OCI-LY7 (cell line): ENCODE data around the gene ETFBKMT.

Experiments
- EZH2phosphoT487 ChIP-seq: fragments of 200-600 bp; sonication (generic); IDR thresholded peaks from 2 replicates; pipeline ENCODE4 v1.6.1; 2018; ENCODE audit warnings: low read depth, borderline replicate concordance, mild to moderate bottlenecking, mixed run types, antibody characterized with exemption, low read length, moderate library complexity, mixed read lengths
- TF ChIP-seq, protein P1 (sequence below): fragments of 200-600 bp; sonication (generic); conservative IDR thresholded peaks from 2 replicates; pipeline ENCODE4 v1.5.1; 2014; ENCODE audit warnings: mild to moderate bottlenecking, antibody characterized with exemption, low read length, moderate library complexity, mixed read lengths

GRCh38 chr12:31651893-31652521 lies 7.5 kb upstream of the ETFBKMT start:
- TF ChIP-seq, protein P1, sequence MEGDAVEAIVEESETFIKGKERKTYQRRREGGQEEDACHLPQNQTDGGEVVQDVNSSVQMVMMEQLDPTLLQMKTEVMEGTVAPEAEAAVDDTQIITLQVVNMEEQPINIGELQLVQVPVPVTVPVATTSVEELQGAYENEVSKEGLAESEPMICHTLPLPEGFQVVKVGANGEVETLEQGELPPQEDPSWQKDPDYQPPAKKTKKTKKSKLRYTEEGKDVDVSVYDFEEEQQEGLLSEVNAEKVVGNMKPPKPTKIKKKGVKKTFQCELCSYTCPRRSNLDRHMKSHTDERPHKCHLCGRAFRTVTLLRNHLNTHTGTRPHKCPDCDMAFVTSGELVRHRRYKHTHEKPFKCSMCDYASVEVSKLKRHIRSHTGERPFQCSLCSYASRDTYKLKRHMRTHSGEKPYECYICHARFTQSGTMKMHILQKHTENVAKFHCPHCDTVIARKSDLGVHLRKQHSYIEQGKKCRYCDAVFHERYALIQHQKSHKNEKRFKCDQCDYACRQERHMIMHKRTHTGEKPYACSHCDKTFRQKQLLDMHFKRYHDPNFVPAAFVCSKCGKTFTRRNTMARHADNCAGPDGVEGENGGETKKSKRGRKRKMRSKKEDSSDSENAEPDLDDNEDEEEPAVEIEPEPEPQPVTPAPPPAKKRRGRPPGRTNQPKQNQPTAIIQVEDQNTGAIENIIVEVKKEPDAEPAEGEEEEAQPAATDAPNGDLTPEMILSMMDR: no peak
- TF ChIP-seq EZH2phosphoT487: no peak
